GM19043 (cell line): ENCODE results near the gene TENT4B.
"Not testable (repeated sequence)": the region's sequence is repeated elsewhere in the genome, so short reads cannot be mapped to it uniquely, and the experiment has no call there.

Experiments used
- ATAC-seq: cut with Tn5 transposase; IDR thresholded peaks from one replicate; pipeline ENCODE4 v1.9.1; 2021; ENCODE audit warnings: low read depth; ENCODE audit not compliant: unreplicated experiment

TENT4B gene

DNA sequence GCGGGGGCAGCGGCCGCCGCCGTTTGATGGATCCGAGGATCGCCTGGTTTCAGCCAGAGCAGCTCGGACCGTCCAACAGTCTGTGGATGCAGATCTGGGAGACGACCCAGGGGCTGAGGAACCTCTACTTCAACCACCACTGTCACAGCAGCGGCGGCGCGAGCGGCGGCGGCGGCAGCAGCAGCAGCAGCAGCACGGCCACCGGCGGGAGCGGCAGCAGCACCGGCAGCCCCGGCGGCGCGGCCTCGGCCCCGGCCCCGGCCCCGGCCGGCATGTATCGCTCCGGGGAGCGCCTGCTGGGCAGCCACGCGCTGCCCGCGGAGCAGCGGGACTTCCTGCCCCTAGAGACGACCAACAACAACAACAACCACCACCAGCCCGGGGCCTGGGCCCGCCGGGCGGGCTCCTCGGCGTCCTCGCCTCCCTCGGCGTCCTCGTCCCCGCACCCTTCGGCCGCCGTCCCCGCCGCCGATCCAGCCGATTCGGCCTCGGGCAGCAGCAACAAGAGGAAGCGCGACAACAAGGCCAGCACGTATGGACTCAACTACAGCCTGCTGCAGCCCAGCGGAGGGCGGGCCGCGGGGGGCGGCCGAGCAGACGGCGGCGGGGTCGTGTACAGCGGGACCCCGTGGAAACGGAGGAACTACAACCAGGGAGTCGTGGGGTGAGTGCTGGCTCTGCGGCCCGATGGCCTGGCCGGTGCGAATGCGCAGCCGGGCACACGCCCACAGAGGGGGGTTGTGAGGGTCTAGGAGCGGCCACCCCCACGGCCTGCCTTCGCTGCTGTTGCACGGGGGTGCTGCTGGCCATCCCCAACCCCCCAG, 702 bp downstream of the TENT4B start:
- peak; percentile 13 for ATAC-seq

DNA sequence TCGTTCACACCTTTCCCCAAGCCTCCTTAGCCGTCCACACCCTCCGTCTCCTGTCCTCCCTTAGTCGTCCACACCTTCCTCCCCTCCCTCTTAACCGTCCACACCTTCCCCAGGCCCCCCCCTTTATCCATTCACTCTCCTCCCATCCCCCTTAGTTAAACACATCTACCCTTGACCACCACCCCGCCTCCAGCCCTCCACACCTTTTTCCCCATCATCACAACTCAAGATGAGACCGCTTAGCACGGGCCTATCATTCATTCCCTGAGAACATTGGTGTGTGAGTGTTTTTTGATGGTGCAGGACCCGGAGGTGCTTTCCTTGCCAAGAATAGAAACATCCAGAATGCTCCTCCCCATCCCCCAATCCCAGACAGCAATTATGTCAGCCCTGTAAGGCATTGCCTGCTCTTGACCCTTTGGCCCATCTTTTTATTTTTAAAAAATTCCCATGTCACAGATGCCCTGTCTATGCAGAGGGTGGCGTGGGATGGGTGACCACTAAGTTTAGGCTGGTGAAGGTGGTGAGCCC, 1.4 kb downstream of the TENT4B start:
- no peak for ATAC-seq

DNA sequence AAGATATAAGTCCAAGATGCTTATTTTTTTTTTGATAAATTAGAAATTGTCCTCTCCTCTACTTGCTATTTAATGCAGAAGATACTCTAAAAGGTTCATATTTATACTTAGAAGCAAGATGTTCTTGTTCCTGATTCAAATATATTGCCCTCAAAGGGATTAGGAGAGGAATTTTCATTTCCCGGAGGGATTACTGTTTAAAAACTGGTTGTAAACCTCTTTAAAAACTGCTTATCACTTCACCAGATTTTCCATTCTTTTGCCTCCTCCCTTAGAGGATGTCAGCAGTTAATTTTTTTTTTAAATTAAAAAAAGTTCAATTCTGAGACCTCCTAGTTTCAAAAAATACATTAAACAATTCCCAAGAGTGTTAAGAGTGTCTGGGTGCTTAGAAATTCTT, 2.8 kb downstream of the TENT4B start:
- no peak for ATAC-seq

DNA sequence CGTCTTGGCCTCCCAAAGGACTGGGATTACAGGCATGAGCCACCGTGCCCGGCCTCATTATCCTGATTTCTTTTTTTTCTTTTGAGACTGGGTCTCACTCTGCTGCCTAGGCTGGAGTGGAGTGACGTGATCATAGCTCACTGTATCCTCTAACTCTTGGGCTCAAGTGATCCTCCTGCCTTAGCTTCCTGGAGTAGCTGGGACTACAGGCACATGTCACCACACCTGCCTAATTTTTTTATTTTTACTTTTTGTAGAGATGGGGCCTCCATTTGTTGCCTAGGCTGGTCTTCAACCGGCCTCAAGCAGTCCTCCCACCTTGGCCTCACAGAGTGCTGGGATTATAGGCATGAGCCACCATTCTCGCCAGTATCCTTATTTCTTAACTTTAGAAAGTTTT, 3.5 kb downstream of the TENT4B start:
- no peak for ATAC-seq

DNA sequence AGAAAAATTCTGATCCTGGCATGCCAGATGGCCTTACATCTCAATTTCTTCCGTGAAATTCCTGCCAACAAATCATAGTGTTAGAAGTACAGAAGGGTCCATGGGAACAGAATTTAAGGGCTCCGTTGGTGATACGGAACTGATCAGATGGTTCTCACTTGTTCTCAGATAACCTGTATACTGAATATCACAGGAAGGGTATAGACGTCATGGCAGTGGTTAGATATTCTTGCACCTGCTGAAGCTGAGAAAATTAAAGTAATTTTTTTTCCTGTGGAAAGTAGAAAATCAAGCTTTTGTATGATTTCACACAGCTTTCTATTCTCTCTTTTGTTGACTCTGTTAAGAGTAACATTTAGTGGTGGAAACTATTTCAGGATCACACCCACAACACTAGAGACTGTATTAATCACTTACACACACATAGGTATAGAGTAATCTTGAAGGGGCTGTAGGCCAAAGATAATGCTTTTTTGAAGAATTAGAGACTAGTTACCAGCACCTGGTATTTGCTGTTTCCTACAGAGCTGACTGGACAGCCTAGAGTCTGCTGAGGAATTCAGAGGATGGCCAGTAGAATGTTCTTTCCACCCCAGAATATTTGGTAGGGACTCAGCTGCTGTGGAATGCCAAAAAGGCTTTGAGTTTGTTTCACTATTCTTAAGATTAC, 7.5 kb downstream of the TENT4B start:
- ATAC-seq, result no peak

DNA sequence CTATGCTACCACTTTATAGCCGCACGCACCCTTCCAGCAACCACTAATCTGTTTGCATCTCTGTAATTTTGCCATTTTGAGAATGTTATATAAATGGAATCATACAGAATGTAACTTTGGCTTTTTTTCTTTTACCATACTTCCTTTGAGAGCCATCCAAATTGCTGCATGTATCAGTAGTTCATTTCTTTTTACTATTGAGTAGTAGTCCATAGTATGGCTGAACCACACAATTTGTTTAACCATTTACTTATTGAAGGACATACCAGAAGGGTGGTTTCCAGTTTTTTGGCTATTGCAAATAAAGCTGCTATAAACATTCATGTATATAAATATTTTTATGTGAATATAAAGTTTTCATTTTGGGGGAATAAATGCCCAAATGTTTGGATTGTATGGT, 8.8 kb downstream of the TENT4B start:
- no peak for ATAC-seq

DNA sequence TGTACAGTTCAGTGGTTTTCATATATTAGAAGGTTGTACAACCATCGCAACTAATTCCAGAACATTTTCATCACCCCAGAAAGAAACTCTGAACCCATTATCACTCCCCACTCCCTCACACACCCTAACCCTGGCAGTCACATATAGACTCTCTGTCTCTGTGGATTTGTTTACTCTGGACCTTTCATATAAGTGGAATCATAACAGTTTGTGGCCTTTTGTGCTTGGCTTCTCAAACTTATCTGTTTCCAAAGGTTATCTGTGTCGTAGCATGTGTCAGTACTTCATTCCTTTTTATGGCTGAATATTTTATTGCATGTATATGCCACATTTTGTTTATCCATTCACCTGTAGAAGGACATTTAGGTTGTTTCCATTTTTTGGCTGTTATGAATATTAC, 12.4 kb downstream of the TENT4B start:
- ATAC-seq, result no peak

DNA sequence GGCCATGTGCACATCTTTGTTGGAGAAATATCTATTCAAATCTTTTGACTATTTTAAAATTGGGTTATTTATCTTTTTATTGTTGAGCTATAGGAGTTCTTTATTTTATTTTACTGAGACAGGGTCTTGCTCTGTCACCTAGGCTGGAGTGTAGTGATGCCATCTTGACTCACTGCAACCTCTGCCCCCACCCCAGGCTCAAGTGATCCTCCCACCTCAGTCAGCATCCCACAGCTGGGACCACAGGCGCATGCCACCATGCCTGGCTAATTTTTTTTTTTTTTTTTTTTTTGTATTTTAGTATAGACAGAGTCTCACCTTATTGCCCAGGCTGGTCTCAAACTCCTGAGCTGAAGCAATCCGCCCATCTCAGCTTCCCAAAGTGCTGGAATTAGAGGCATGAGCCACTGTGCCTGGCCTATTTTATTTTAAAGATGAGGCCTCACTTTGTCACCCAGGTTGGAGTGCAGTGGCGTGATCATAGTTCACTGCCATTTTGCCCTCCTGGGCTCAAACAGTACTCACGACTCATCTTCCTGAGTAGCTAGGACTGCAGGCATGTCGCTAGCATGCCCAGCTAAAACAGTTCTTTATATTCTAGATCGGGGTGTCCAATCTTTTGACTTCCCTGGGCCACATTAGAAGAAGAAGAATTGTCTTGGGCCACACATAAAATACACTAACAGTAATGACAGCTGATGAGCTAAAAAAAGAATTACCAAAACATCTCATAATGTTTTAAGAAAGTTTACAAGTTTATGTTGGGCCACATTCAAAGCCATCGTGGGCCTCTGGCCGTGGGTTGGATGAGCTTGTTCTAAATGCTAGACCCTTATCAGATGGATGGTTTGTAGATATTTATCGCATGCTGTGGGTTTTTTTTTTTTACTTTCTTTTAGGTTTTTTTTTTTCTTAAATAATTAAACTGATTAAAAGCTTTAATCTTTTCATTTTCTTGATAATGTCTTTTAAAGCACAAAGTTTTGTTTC, 13.7 kb downstream of the TENT4B start:
- no peak for ATAC-seq

DNA sequence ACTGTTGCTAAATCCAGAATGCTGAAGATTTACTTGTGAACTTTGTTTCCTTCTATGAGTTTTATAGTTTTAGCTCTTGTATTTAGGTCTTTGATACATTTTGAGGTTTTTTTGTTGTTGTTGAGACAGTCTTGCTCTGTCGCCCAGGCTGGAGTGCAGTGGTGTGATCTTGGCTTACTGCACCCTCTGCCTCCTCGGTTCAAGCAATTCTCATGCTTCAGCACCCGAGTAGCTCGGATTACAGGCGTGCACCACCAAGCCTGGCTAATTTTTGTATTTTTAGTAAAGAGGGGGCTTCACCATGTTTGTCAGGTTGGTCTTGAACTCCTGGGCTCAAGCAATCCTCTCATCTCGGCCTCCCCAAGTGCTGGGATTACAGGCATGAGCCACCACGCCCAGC, 14.4 kb downstream of the TENT4B start:
- no peak for ATAC-seq

DNA sequence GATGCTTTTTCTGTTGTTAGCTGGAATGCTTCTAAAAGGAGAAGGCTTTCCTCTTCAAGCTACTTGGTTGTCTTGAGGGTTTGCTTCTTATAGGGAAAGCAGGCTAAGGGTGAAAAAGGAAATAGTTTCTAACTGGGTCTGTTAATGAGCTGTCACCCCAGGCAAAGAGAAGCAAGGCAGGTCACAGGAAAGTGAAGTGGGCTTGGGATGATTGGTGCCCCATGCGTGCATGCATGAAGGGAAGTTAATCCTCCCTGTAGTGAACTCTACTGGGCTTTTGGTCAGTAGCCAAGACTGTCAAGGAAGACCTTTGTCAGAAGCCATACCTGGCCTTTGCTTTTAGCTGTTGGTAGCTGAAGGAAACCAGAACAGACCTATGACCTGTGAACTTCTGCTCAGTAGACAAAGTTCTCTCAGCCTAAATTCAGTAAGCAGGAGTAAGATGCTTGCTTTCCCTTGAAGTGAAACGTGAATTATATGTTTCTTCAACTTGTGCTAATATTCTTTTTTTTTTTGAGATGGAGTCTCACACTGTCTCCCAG, 16.5 kb downstream of the TENT4B start:
- no peak for ATAC-seq

DNA sequence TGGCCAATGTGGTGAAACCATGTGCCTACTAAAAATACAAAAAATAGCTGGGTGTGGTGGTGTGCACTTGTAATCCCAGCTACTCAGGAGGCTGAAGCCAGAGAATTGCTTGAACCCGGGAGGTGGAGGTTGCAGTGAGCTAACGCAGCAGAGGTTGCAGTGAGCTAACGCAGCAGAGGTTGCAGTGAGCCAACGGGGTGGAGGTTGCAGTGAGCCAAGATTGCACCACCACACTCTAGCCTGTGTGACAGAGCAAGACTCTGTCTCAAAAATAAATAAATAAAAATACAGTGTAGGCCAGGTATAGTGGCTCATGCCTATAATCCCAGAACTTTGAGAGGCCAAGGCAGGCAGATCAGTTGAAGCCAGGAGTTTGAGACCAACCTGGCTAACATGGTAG, 18.7 kb downstream of the TENT4B start:
- ATAC-seq, result not testable (repeated sequence)

DNA sequence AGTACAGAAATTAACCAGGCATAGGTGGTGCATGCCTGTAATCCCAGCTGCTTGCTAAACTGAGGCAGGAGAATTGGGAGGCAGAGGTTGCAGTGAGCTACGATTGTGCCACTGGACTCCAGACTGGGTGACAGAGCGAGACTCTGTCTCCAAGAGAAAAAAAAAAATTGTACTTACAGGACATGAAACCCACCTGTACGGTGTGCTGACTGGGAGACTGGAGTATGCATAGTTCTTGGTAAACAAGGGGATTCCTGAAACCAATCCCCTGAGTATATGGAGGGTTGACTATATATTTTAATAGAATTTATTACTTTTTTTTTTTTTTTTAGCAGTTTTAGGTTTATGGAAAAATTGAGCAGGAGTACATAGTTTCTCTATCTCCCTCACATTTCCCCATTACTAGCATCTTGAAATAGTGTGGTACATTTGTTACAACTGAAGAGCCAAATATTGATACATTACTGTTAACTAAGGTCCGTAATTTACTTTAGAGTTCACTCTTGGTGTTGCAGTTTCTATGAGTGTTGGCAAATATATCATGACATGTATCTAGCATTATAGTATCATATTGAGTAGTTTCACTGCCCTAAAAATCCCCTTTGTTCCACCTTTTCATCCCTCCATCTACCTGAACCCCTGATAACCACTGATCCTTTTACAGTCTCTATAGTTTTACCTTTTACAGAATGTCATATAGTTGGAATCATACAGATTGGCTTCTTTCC, 19.3 kb downstream of the TENT4B start:
- ATAC-seq, result no peak

DNA sequence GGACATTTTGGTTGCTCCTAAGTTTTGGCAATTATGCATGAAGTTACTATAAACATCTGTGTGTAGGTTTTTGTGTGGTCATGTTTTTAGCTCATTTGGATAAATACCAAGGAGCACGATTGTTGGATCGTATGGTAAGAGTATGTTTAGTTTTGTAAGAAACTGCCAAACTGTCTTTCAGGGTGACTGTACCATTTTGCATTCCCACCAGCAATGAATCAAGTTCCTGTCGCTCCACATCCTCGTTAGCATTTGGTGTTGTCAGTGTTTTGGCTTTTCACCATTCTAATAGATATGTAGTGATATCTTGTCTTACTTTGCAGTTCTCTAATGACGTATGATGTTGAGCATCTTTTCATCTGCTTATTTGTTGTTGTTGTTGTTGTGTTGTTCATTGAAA, 20.2 kb downstream of the TENT4B start:
- no peak for ATAC-seq

DNA sequence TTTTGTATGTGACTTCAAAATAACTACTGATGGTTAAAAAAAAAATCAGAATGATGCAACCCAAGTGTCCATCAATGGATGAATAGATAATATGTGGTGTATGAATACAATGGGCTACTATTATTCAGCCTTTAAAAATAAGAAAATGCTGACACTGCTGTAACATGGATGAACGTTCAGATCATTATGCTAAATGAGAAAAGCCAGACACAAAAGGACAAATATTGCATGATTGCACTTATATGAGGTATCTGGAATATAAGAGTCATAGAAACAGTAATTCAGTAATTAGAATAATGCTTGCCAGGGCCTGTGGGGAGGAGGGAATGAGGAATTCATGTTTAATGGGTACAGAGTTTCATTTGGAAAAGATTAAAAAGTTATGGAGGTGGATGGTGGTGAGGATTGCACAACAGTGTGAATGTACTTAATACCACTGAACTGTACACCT, 25.4 kb downstream of the TENT4B start:
- no peak for ATAC-seq

DNA sequence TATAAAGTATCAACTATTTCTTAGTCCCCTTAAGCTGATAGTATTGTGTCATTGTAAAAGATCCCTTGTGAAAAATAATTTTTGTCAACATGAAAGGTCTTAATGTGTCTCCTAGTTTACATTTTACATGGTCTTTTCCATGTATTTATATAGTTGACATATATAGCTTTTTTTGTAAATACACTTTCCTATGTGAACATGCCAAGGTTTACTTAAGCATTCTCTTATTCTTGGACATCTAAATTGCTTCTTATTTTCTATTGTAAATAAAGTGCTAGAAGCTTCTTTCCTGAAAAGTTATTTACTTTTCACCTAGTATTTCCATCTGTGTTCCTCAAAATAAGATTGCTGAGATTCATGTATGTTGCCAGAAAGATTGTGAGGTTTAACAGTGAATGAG, 29.3 kb downstream of the TENT4B start:
- ATAC-seq, result no peak

DNA sequence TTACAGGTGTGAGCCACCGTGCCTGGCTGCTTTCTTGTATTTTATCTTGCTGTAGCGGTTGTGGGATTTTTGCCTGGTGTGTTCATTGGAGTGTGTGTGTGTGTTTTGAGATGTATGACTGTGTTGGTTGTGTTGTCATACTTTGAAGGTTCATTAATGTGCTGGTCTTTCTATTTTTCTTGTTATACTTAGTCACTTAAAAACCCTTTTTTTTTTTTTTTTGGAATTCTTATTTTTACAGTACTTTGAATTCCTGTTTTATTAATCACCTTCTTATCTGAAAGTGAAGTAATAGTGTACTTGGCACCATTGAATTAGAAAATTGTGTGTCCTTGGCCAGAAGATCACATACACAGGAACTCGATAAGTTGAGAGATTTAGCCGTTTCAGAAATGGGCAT, 30.2 kb downstream of the TENT4B start:
- ATAC-seq, result no peak

DNA sequence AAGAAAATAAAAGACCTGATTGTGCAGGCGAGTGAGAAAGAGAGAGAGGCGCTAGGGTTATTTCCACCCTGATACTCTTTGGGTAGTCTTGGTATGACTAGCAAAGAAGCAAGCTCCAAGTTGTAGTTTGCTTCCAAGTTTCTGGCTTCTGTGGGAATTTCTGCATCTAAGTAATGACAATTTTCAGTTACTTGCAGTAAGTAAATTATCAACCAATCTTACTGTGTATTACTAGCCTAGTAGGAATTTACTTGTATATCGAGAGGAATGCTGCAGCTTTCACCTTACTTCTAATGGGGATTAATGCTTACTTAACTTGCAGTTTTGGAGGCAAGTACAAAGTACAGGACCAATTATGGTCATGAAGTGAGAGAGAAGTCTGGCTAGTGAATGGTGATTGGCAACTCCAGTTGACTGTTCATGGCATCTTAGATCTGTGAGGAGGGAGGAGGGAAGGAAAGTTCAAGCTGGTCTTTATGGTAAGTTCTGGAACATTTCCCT, 31.9 kb downstream of the TENT4B start:
- ATAC-seq, result no peak

DNA sequence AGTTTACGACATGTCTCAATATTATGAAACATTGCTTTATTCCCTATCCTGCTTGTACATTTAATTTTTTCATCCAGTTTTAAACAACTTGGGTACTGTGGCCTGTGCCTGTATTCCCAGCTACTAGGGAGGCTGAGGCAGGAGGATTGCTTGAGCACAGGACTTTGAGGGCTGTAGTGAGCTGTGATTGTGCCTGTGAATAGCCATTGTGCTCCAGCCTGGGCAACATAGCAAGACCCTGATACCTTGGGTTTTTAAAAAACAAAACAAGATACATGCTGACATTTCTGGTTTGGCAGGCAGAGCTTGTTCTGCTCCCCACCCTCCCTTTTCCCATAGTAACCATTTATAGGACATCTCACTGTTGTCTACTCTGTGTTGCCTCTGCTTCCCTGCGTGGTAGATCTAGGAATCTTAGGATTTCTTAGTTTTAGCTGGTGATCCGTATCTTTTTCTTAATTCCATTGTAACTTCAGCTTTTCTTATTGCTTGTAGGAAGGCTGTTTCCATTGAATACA, 35.6 kb downstream of the TENT4B start:
- ATAC-seq, result no peak

DNA sequence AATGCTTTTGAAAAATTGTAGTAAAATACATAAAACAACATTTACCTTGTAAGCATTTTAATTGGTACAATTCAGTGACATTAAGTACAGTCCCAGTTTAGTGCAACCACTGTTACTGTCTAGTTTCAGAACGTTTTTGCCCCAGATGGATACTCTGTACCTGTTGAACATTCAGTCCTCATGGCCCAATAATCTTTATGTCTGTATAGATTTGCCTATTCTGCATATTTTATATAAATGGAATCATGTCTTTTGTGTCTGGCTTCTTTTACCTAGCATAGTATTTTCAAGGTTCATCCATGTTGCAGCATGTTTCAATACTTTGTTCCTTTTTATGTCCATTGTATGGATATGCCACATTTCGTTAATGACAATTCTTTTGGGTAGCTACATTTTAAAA, 37.2 kb downstream of the TENT4B start:
- no peak for ATAC-seq
